Peyer's patch (tissue), 4 donors: ENCODE data around the gene CHRM1.
"Not testable (repeated sequence)": the region's sequence is repeated elsewhere in the genome, so short reads cannot be mapped to it uniquely, and the experiment has no call there.

Experiments
- POLR2A ChIP-seq, 2 donors: fragments of 450-650 bp; IDR thresholded peaks; one replicate each; pipeline ENCODE4 v1.5.1; 2017; ENCODE audit warnings: antibody characterized with exemption in 2 of 2, mild to moderate bottlenecking in 2 of 2, moderate library complexity in 2 of 2
- TF ChIP-seq, protein P1 (sequence below), 6 experiments: fragments of 450-650 bp in 4 of 6; fragments of 200-600 bp in 2 of 6; sonication (generic) in 1 of 6; IDR thresholded peaks; one replicate each; pipeline ENCODE4 v1.5.1; 2017 to 2019; ENCODE audit warnings: antibody characterized with exemption in 6 of 6, mild to moderate bottlenecking in 3 of 6, moderate library complexity in 1 of 6

- not testable (repeated sequence) for TF ChIP-seq POLR2A (IDR thresholded peaks at IDR 0.05)
- TF ChIP-seq, protein P1, sequence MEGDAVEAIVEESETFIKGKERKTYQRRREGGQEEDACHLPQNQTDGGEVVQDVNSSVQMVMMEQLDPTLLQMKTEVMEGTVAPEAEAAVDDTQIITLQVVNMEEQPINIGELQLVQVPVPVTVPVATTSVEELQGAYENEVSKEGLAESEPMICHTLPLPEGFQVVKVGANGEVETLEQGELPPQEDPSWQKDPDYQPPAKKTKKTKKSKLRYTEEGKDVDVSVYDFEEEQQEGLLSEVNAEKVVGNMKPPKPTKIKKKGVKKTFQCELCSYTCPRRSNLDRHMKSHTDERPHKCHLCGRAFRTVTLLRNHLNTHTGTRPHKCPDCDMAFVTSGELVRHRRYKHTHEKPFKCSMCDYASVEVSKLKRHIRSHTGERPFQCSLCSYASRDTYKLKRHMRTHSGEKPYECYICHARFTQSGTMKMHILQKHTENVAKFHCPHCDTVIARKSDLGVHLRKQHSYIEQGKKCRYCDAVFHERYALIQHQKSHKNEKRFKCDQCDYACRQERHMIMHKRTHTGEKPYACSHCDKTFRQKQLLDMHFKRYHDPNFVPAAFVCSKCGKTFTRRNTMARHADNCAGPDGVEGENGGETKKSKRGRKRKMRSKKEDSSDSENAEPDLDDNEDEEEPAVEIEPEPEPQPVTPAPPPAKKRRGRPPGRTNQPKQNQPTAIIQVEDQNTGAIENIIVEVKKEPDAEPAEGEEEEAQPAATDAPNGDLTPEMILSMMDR (IDR thresholded peaks at IDR 0.05): not testable (repeated sequence)
Measured at GRCh38 chr11:62859281-62859703, 61.9 kb downstream of the CHRM1 start.
